ENCODE results near the gene IL12RB1.
"Not testable (repeated sequence)": the region's sequence is repeated elsewhere in the genome, so short reads cannot be mapped to it uniquely, and the experiment has no call there.

IL12RB1 gene

DNA sequence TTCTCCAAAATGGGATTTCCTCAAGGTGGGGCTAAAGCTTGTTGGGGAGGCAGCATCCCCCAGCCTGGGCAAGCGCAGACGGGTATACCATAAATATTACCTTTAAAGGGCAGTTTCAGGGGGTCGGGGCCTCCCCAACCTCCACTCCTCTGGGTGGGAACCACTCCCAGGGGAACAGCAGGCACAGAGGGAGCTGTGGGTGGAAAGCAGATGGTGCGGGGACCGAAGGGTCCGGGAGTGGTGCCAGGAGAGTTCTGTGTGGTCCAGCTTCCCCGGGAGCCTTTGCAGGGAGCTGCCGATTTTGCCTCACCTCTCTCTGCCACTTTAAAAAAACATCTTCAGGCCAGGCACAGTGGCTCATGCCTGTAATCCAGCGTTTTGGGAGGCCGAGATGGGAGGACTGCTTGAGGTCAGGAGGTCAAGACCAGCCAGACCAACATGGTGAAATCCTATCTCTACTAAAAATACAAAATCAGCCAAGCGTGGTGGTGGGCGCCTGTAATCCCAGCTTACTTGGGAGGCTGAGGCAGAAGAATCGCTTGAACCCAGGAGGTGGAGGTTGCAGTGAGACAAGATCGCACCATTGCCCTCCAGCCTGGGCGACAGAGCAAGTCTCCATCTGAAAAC, 16.3 kb upstream of the IL12RB1 start:
- Mint-ChIP-seq H3K4me1 (ENCODE audit: low read depth) (peaks cover 27% of the 10 kb centered on the region), H3K36me3 (no peaks in the 10 kb centered on the region), H3K27me3 (no peaks in the 10 kb centered on the region), H3K4me3 (peak overlapping the region; percentile 60), H3K9me3 (ENCODE audit: low read depth) (no peaks in the 10 kb centered on the region), H3K27ac (no peak overlapping the region)

DNA sequence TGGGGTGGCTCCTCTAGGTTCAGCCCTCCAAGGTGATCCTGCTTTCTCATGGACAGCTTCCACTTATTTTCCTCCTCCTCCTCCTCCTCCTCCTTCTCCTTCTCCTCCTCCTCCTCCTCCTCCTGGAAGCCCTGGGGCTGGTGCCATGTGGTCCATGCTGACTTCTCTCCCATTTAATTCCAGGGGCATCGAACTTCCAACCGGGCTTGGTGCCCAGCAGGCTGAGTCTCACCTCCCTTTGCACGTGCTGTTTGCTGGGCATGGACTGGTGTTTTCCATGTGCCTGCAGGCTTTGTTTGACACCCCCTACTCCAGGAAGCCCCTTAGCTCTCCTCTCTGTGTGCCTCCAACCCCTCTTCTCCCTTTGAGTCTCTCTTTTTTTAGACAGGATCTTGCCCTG, 14.5 kb upstream of the IL12RB1 start:
- Mint-ChIP-seq H3K4me3 (peak overlapping the region; percentile 23), H3K36me3 (no peaks in the 10 kb centered on the region), H3K27ac (no peak overlapping the region)

DNA sequence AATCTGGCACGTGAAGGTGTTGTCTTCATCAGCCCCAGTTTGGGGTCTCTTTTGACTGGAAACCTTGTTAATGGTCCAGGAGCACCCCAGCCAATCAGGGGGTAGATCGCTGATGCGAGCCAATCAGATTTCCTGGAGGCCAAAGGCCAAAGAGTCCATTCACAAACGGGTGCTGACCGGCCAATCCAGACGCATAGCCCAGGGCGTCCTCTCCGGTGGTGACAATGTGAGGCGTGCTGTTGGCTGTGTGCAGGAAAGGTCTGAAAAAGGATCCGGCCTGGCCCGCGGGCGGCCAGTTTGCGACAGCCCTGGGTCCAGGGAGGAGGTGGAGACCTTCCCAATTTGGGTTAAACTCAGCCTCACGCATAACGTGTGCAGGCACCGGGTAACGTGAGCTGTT, 14.0 kb upstream of the IL12RB1 start:
- Mint-ChIP-seq H3K4me3 (no peak overlapping the region), H3K27me3 (no peaks in the 10 kb centered on the region), H3K9me3 (ENCODE audit: low read depth) (no peaks in the 10 kb centered on the region)

More for the DNA sequence above, 14.5 kb upstream of the IL12RB1 start:
- Mint-ChIP-seq H3K27me3 (no peaks in the 10 kb centered on the region), H3K9me3 (ENCODE audit: low read depth) (no peaks in the 10 kb centered on the region), H3K4me1 (ENCODE audit: low read depth) (peaks cover 30% of the 10 kb centered on the region)

DNA sequence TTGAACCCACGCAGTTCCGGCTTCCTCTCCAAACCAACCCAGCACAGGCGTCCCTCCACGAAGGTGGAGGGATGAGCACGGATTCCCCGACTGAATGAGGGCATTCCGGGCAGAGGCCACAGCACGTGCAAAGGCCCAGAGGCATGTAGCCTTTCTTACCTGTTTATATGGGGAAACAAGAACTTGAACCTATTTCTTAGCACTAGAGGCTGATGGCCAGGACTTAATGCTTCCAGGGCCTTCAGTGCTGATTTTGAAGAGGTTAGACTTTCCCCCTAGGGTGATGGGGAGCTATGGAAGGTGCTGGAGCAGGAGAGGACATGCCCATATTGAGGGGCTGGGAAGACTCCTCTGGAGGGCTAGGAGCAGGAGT, 12.9 kb upstream of the IL12RB1 start:
- Mint-ChIP-seq H3K27ac (no peak overlapping the region), H3K4me3 (peak overlapping the region; percentile 86), H3K9me3 (ENCODE audit: low read depth) (no peaks in the 10 kb centered on the region), H3K4me1 (ENCODE audit: low read depth) (peaks cover 27% of the 10 kb centered on the region), H3K27me3 (no peaks in the 10 kb centered on the region), H3K36me3 (no peaks in the 10 kb centered on the region)

More for the DNA sequence above, 14.0 kb upstream of the IL12RB1 start:
- peaks cover 30% of the 10 kb centered on the region for H3K4me1 Mint-ChIP-seq (ENCODE audit: low read depth)
- H3K27ac Mint-ChIP-seq = no peak overlapping the region
- H3K36me3 Mint-ChIP-seq = no peaks in the 10 kb centered on the region

DNA sequence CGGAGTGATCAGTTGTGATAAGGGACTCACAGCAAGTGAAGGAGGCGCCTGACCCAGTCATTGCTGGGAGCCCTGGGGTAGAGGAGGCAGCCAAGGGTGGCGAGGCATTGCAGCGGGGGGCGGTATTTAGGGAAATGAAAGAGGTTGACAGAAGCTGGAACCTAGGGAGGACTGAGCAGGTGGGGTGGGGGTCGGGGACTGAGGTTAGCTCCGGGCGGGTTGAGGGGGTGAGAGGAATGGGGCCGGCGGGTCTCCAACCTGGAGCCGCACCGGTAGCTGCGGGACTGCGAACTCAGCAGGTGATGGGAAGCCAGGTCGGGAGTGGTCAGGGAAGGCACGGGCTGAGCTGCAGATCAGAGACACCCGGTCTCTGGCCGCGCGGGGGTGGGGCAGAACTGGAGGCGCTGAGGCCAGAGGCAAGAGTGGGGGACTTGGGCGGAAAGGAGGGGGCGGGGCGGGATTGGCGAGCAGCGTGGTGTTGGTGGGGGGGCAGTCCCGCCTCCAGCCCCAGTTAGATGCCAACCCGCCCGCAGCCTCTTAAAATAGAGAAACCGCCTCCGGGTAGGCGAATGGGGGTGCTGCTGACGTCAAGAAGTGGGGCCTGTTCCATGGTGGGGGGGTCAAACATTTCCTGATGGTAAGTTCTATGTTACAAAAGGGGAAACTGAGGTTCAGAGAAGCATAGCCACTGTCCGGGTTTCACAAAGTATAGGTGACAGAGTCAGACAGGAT, 12.3 kb upstream of the IL12RB1 start:
- peak overlapping the region; percentile 70 for H3K27ac Mint-ChIP-seq
- no peaks in the 10 kb centered on the region for H3K36me3 Mint-ChIP-seq
- no peaks in the 10 kb centered on the region for H3K27me3 Mint-ChIP-seq
- no peaks in the 10 kb centered on the region for H3K9me3 Mint-ChIP-seq (ENCODE audit: low read depth)
- H3K4me3 Mint-ChIP-seq = peak overlapping the region; percentile 86
- peaks cover 23% of the 10 kb centered on the region for H3K4me1 Mint-ChIP-seq (ENCODE audit: low read depth)

DNA sequence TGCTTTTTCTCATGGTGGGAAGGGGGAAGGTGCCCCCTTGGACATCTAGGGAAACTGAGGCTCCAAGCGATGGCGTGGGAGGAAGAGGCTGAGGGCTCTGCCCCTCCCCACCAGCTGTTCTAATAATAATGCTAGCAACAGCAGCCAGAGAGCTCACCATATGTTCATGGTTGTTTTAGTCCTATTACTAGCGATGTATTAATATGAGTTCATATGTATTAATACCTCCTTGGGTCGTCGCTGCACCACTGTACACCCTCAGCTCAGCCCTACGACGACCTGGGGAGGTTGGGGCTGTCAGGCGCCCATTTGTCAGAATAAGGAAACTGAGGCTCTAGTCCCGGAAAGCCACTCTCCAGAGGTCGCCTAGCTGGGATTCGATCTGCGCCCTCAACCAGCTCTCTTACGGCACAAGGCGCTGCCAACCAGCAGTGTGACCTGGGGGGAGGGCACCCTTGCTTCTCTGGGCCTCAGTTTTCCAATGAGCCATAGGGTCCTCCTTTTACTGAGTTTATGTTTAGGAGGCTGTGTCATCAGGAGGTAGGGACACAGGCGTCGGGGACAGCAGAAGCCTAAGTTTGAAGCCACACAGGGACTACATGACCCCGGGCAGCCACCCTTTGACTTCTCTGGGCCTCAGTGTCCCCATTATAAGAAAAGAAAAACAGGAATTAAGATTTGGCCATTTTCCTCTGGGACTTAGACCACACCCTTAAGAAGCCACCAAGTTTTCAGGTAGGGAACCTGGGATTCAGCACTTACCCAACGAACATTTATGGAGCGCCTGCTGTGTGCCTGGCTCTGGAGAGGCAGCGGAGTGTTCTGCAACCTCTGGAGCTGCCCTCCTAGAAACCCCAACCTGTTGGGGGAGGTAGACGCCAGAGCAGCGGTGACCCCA, 11.5 kb upstream of the IL12RB1 start:
- H3K4me3 Mint-ChIP-seq = peak overlapping the region; percentile 86
- peaks cover 22% of the 10 kb centered on the region for H3K4me1 Mint-ChIP-seq (ENCODE audit: low read depth)
- H3K9me3 Mint-ChIP-seq (ENCODE audit: low read depth) = no peaks in the 10 kb centered on the region
- H3K36me3 Mint-ChIP-seq = no peaks in the 10 kb centered on the region
- H3K27me3 Mint-ChIP-seq = no peaks in the 10 kb centered on the region
- H3K27ac Mint-ChIP-seq = peak overlapping the region; percentile 70

DNA sequence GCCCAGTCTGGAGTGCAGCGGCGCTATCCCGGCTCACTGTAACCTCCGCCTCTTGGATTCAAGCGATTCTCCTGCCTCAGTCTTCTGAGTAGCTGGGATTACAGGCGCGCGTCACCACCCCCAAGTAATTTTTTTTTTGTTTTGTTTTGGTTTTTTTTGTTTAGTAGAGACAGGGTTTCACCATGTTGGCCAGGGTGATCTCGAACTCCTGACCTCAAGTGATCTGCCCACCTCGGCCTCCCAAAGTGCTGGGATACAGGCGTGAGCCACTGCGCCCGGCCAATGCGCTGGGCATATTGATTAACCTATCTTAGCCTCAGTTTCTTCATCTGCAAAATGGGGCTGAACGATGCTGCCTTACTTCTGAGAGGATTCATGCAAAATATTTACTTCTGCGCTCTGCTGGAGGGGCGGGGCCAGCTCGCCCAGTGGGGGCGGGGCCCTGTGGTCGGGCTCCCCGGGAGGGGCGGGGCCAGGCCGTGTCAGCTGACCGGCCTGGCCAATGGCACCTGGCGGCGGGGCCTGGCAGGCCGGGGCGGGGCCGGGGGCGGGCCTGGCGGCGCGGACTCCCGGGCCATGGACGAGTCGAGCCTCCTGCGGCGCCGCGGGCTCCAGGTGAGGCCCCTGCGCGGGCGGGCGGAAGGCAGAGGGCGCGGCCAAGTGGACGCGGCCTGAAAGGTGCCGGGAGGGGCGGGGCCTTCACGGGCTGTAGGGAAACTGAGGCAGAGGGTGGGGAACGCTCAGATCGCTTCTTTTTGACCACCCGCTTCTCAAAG, 10.7 kb upstream of the IL12RB1 start, which contains the start of gene MAST3:
Gene MAST3 (plus strand): TSS at position 562 of the 776 bp plus-strand sequence. CDS start 15 bp downstream, at position 577.
- Mint-ChIP-seq H3K27me3 (no peaks in the 10 kb centered on the region), H3K4me1 (ENCODE audit: low read depth) (peaks cover 30% of the 10 kb centered on the region), H3K9me3 (ENCODE audit: low read depth) (no peaks in the 10 kb centered on the region), H3K27ac (peak within 1 kb of the TSS; percentile 70), H3K4me3 (peak within 1 kb of the TSS; percentile 86), H3K36me3 (no peaks in the 10 kb centered on the region)

DNA sequence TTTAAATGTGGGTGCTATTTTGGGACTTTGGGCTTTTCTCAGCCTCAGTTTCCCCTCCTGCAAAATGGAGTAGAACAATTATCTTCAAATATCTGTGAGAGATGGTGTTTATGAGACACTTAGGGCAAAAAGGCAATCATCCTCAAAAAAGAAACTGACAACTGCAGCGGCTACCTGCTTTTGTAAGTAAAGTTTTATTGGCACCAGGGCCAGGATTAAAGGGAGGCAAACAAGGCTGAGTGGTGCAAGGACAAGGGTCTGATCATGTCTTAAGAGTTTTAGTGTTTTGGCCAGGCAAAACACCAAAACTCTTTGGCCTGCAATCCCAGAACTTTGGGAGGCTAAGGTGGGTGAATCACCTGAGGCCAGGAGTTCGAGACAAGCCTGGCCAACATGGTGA, 9.5 kb upstream of the IL12RB1 start:
- H3K4me1 Mint-ChIP-seq (ENCODE audit: low read depth) = peaks cover 33% of the 10 kb centered on the region
- H3K4me3 Mint-ChIP-seq = peak overlapping the region; percentile 4
- H3K36me3 Mint-ChIP-seq = peaks cover 1% of the 10 kb centered on the region
- H3K27me3 Mint-ChIP-seq = no peaks in the 10 kb centered on the region
- no peak overlapping the region for H3K27ac Mint-ChIP-seq
- no peaks in the 10 kb centered on the region for H3K9me3 Mint-ChIP-seq (ENCODE audit: low read depth)

DNA sequence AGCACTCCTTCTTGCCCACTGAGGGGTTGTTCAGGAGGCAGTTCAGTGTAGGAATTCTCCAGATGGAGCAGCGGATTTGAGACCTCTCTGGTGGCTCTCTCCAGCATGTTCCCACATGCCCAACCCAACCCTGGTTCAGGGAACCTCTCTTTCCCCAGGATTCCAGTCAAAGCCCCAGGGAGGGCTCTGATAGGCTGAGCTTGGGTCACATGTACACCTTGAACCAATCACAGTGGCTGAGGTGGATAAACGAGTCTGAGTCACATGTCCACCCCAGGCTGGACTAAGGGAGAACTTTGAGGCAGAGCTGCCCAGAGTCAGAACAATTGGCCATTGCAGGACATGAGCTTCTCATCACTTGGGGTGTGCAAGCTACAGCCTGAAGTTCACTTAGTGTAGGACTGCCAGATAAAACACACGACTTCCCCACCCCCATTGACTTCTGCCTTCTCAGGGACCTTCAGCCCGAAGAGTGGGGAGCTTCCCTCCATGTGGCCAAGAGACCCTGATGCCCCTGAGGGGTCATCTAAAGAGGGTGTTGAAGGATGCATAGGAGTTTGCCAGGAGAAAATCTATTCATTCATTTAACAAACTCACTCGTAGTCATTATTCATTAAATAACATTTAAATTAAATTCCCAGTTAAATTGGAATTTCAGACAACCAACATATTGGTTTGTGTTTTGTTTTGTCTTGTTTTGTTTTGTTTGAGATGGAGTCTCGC, 6.9 kb upstream of the IL12RB1 start:
- Mint-ChIP-seq H3K9me3 (ENCODE audit: low read depth) (no peaks in the 10 kb centered on the region), H3K27me3 (no peaks in the 10 kb centered on the region), H3K4me3 (no peak overlapping the region), H3K36me3 (peaks cover 2% of the 10 kb centered on the region), H3K27ac (peak overlapping the region; percentile 22), H3K4me1 (ENCODE audit: low read depth) (peaks cover 47% of the 10 kb centered on the region)

DNA sequence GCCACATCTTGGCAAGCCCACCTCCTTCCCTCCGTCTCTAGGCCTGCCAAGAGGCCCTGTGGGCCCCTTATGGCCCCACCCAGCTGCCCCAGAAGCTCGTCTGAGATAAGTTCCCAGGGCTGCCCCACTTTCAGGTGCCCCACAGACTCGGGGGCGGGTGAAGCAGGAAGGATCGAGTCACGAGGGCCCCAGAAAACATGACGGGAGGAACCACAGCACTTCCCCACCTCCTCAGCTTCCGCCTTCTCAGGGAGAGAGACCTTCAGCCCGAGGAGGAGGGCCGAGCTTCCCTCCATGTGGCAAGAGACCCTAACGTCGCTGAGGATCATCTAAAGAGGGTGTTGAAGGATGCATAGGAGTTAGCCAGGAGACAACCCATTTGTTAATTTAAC, 4.5 kb upstream of the IL12RB1 start:
- no peaks in the 10 kb centered on the region for H3K9me3 Mint-ChIP-seq (ENCODE audit: low read depth)
- peaks cover 2% of the 10 kb centered on the region for H3K36me3 Mint-ChIP-seq
- no peaks in the 10 kb centered on the region for H3K27me3 Mint-ChIP-seq
- H3K27ac Mint-ChIP-seq = peak overlapping the region; percentile 97
- H3K4me1 Mint-ChIP-seq (ENCODE audit: low read depth) = peaks cover 56% of the 10 kb centered on the region
- H3K4me3 Mint-ChIP-seq = peak overlapping the region; percentile 68

DNA sequence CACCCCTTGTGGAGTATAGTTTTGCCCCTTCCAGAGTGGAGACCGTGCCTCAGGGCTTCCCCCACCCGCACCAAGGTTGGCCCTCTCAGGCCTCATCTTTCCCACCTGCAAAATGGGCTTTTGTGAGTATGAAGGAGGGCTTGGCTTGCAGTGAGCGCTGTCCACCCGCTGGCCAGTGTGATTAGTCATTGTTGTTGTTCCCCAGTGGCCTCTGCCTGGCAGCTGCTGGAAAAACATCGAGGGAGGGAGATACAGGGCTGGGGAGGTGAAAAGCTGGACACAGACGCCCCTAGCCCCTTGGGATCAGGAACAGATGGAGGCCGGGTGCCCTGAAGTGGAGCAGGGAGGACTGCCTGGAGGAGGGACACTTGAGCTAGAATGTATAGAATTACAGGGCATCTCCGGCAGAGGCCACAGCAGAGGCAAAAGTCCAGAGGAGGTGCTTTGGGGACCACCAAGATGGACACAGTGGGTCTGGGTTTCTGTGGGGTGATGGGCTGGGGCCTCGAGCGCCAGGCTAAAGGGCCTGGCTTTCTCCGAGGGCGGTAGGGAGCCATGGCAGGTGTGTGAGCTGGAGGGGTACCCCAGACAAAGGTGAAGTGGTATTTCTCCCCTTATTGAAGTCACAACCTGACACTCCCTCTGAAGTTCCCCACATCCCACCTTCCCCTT, 3.9 kb upstream of the IL12RB1 start:
- H3K4me1 Mint-ChIP-seq (ENCODE audit: low read depth) = peaks cover 58% of the 10 kb centered on the region
- H3K4me3 Mint-ChIP-seq = peak overlapping the region; percentile 68
- H3K27me3 Mint-ChIP-seq = no peaks in the 10 kb centered on the region
- H3K9me3 Mint-ChIP-seq (ENCODE audit: low read depth) = no peaks in the 10 kb centered on the region
- peak overlapping the region; percentile 97 for H3K27ac Mint-ChIP-seq
- peaks cover 2% of the 10 kb centered on the region for H3K36me3 Mint-ChIP-seq

DNA sequence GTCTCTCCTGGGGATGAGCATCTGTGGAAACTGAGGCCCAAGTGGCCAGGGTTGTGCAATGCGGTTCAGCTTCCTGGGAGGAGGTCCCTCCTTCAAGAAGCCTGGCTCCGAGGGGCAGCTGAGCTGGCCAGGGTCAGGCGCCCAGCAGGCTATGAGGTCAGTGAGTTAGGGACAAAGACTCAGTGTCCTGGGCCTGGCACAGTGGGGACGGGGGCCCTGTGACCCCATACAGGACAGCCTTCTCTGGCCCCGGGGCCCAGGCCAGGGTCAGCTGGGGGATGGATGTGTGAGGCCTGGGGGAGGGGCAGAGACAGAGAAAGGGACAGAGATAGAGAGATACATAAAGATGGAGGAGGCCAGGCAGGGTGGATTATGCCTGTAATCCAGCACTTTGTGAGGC, 3.0 kb upstream of the IL12RB1 start:
- H3K4me1 Mint-ChIP-seq (ENCODE audit: low read depth) = peaks cover 62% of the 10 kb centered on the region
- H3K27ac Mint-ChIP-seq = peak overlapping the region; percentile 97
- H3K27me3 Mint-ChIP-seq = no peaks in the 10 kb centered on the region
- peaks cover 2% of the 10 kb centered on the region for H3K36me3 Mint-ChIP-seq
- H3K4me3 Mint-ChIP-seq = peak overlapping the region; percentile 60
- no peaks in the 10 kb centered on the region for H3K9me3 Mint-ChIP-seq (ENCODE audit: low read depth)

DNA sequence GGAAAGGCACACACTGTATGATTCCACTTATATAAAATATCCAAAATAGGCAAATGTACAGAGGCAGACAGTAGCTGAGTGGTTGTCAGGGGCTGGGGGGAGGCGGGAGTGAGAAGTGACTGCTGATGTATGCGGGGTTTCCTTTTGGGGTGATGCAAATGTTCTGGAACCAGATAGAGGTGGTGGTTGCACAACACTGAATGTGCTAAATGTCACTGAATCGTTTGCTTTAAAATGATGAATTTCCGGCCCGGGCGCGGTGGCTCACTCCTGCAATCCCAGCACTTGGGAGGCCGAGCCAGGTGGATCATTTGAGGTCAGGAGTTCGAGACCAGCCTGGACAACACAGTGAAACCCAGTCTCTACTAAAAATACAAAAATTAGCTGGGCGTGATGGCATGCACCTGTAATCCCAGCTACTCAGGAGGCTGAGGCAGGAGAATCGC, 2.4 kb upstream of the IL12RB1 start:
- H3K27me3 Mint-ChIP-seq; H3K36me3 Mint-ChIP-seq; H3K9me3 Mint-ChIP-seq (ENCODE audit: low read depth): not testable (repeated sequence)
- H3K4me1 Mint-ChIP-seq (ENCODE audit: low read depth) = peaks cover 68% of the 10 kb centered on the region
- peak overlapping the region; percentile 60 for H3K4me3 Mint-ChIP-seq
- H3K27ac Mint-ChIP-seq = peak overlapping the region; percentile 97
